CD4-positive, alpha-beta T cell treated with Interleukin-1 beta for 1 hour (primary cell): Measurements from ENCODE around the gene MRAP2.
"Not testable (repeated sequence)": the region's sequence is repeated elsewhere in the genome, so short reads cannot be mapped to it uniquely, and the experiment has no call there.

Experiments
- DNase-seq, 2 donors: peaks; one replicate each; pipeline ENCODE4 v3.0.0-alpha.2; 2020 to 2022

MRAP2 gene

GRCh38 chr6:84033523-84034451 is at the start of gene MRAP2:
MRAP2 (plus strand) TSS chr6:84033772; CDS start chr6:84055319, 21,547 bp downstream.
- DNase-seq: no peak

GRCh38 chr6:83984411-83984810 is 49.2 kb upstream of the MRAP2 start:
- DNase-seq: no peak

- DNase-seq: no peak
These were observed 48.3 kb upstream of the MRAP2 start for GRCh38 chr6:83985308-83985713.

- no peak for DNase-seq
These were observed 47.9 kb upstream of the MRAP2 start for GRCh38 chr6:83985715-83986114.

- no peak for DNase-seq
These were observed 35.5 kb upstream of the MRAP2 start for GRCh38 chr6:83998021-83998584.

GRCh38 chr6:84001119-84001518 is 32.5 kb upstream of the MRAP2 start:
- DNase-seq: no peak

GRCh38 chr6:84002226-84002625 is 31.3 kb upstream of the MRAP2 start:
- DNase-seq: no peak

GRCh38 chr6:84003131-84003530 is 30.4 kb upstream of the MRAP2 start:
- DNase-seq: no peak

GRCh38 chr6:84003654-84004053 is 29.9 kb upstream of the MRAP2 start:
- DNase-seq: no peak

- DNase-seq: no peak
These were observed 25.7 kb upstream of the MRAP2 start for GRCh38 chr6:84007871-84008270.

- DNase-seq: no peak
These were observed 20.2 kb upstream of the MRAP2 start for GRCh38 chr6:84013354-84013753.

GRCh38 chr6:84013931-84014330 is 19.6 kb upstream of the MRAP2 start:
- DNase-seq: no peak

GRCh38 chr6:84016029-84016428 is 17.5 kb upstream of the MRAP2 start:
- DNase-seq: no peak

GRCh38 chr6:84017709-84018452 is 15.7 kb upstream of the MRAP2 start:
- DNase-seq: no peak

- DNase-seq: no peak
These were observed 15.0 kb upstream of the MRAP2 start for GRCh38 chr6:84018453-84019061.

GRCh38 chr6:84019141-84019841 is 14.3 kb upstream of the MRAP2 start:
- DNase-seq: no peak

GRCh38 chr6:84019842-84020211 is 13.7 kb upstream of the MRAP2 start:
- no peak for DNase-seq

- DNase-seq: no peak
These were observed 11.9 kb upstream of the MRAP2 start for GRCh38 chr6:84021625-84022024.

GRCh38 chr6:84026721-84027164 is 6.8 kb upstream of the MRAP2 start:
- no peak for DNase-seq

GRCh38 chr6:84027340-84028181 is 6.0 kb upstream of the MRAP2 start:
- no peak for DNase-seq

GRCh38 chr6:84028350-84028749 is 5.2 kb upstream of the MRAP2 start:
- no peak for DNase-seq

GRCh38 chr6:84032000-84032399 is 1.6 kb upstream of the MRAP2 start:
- DNase-seq: not testable (repeated sequence)
